Right kidney (tissue), 1 donor: ENCODE results near the gene TASP1.

Experiments used
- DNase-seq: peaks from one replicate; pipeline ENCODE4 v3.0.0-alpha.2; 2016

Gene TASP1

DNA sequence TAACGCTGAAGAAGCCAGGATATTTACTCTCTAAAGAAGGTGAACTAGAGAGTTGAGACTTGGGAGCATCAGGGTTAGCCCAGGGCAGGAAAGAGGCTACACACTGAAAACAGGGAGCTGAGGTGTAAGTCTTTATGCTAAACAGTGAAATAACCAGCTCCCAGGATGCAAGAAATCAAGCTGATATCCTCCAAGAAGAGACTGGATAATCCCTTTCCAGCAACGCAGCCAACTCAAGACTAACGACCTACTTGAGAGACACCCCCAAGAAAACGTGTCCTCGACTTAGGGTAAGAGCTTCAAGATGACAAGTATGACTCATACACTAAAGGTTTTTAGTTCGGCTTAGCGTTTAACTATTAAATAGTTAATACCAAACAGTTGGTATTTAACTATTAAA is 202.2 kb downstream of the TASP1 start:
- DNase-seq = no peak

DNA sequence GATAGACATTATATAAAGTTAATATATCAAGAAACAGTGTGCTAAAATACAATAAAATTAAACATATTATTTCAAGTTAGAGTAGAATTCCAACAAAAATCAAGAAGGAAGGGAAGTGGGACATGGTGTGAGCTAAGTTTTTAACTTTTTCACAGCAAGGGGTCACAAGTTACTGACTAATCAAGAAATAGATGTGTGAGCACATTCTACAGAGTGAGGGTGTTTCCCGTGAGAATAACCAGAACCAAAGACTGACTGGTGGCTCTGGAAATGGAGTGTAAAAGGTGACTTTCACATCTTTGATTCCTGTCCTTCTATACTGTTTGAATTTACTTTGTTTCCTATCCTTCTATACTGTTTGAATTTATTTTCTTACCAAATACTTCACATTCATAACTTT is 206.6 kb downstream of the TASP1 start:
- no peak for DNase-seq

DNA sequence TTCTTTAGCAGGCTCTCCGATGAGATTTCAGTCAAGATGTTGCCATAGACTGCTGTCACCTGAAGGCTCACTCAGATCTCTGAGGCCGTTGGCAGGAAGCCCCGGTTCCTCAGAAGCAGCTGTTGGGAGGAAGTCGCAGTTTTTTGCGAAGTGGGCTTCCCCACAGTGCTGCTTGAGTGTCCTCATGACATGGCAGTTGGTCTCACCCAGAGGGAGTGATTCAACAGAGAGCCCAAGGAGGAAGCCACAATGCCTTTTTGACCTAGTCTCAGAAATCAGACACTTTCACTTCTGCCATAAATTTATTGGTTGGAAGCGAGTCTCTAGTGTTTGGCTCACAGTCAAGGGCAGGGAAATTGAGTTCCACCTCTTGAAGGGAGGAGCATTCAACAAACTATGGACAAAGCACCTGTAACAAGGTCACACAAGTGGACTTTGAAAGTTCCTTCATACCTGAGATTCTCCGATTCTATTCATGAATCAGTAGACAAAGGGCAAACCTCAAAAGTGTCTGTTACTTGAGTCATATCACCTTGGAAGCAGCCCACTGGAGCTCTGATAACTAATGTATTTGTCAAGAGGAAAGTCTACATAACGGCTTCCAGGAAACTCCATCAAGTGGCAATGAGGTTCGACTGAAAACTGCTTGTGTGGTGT is 208.3 kb downstream of the TASP1 start:
- no peak for DNase-seq

DNA sequence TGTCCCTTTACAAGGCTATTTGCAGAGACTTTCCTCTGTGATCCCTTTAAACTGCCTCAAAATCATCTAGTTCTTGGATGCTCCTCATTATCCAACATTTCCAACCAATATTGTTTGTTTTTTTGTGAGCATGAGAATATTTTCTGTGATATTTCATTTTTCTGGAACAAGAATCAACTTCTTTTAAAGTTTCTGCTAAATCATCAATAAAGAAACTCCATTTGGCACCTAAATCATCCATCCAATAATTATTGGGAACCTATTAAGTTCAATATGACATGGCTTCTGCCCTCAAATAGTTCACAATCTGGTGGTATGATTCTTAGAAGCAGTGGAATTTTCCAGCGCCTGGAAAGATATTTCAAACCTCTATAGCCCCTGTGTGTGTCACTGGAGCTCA is 210.0 kb downstream of the TASP1 start:
- no peak for DNase-seq

DNA sequence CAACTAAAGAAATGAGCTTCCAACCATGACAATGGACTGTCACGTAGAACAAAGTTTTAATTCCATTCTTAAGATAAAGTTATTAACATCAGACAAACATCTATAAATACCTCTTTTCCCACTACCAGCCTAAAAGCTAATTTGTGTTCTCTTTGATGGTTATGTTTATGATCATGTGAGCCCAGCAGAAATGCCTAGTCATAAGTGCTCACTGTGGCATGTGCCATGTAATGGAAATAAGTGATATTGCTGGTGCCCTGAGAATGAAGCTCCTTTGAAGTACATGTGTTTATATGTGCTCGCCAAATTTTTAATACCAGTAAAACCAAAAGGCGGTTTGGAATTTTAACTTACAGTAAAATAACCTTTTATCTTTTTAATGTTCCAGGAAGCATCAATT is 211.9 kb downstream of the TASP1 start:
- no peak for DNase-seq

DNA sequence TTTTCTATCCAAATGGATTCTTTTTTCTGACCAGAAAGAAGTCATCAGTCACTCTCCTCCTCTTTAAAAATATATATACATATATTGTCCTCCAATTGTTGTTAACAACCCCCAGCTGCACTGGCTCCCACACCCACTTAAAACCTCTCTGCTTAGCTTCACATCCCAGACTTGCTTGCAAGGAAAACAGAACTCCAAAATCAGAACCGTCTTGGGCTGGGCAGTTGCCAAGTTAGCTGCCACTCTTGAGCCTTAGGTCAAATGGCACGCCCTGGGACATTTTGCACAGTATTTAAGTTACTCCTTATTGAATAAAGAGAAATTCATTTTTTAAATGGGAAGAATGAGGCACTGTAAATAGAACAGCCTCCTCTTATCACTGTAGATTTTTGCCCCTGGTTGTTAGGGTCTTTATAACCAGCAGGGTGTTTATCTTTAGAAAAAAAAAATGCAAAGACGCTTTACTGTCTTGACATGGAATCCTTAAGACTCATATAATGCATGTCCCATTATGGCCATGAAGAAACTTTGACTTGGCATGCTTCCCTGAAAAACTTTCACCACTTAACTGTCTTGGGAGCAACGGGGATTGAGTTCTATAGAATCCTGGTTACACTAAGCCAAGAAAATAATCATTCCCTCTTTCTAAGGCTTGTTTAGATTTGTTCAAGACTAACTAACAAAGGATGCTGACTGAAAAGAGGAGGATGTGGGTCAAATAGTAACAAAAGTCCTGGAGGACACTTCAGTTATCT is 213.2 kb downstream of the TASP1 start:
- DNase-seq = no peak

DNA sequence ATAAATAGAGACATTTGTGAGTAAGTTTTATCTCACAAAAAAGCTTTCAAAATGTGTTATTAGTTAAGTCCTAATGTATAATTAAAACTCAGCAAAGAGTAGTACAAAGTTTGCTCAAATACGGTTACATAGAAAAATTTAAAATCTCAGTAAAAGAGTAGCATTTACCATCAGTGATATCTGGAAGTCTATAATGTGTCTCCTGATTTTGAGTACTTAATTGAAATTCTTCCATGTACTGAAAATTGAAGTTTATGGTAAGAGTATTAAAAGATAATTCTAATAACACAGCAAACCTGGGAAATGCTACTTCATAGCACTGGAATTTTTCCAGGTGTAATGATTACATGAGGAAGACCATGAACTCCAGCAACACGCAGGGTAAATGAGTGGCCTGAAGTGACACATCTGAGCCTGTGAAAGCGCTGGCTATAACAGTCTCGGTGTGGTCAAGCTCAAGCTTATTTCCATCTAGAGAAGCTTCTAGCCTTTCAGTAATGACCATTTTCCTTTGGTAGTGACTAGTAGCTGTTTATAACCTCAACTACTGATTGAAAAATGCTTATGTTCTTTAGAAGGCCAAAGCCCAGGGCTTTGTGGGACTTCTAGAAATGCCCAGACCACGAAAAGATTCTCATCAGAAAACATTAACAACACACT is 214.4 kb downstream of the TASP1 start:
- DNase-seq = no peak

DNA sequence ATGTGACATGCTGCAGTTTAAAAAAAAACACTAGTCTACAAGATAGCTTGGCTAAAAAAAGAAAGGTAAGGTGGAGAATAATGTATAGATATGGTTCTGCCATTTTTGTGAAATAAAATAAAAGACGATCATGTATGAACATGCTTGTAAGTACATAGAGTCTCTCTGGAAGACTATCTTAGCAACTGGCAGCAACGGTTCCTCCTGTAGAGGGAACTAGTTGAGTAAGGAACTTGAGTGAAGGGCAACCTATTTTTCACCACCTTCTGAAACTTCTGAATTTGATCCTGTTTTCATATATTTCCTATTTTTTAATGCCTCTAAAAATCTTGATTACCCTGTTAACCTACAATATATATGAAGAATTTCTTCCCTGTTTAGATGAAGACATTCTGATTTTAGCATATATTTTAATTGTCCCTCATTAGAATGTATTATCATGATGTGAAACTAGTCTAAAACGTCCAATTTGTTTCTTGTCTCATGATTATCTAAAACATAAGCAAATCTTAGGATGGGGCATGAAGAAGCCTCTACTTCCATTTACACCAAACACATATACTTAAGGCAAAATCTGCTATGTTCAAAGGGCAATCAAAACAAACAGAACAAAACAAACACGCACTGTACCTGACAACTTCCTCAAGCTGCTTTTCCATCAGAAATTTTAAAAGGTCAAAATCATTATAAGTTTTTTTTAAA is 215.1 kb downstream of the TASP1 start:
- DNase-seq = no peak

DNA sequence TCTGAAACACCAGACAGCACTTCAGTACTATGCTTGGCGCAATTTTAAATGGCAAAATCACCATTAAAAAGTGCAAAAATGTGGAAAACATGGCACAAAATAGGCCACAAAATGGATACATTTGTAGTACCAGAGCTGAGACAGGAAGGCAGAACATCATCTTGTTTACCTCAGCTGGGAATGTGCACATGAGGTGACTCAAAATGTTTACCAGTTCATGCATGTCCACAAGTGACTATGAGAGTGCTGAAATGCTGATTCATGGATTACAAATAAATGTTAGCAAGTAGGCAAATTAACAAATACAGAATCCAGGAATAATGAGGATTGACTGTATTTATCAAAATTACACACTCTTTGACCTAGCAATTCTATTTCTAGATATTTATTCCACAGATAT is 216.1 kb downstream of the TASP1 start:
- no peak for DNase-seq

DNA sequence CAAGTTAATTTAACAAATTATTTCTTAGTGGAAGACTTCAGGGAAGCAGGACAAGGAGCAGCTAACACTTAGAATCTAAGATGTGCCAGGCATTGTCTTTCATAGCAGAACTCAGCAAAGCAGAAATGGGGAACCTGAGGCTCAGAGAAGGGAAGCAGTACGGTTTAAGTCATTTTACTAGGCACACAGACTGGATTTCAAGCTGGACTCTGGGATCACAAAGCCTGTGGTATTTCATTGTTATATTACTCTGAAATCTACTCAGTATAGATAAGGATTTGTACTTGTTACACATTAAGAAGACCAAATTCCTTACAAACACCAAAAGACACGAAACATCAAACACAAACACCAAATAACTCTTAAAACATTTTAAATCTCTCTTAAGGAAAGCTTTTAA is 218.1 kb downstream of the TASP1 start:
- no peak for DNase-seq

DNA sequence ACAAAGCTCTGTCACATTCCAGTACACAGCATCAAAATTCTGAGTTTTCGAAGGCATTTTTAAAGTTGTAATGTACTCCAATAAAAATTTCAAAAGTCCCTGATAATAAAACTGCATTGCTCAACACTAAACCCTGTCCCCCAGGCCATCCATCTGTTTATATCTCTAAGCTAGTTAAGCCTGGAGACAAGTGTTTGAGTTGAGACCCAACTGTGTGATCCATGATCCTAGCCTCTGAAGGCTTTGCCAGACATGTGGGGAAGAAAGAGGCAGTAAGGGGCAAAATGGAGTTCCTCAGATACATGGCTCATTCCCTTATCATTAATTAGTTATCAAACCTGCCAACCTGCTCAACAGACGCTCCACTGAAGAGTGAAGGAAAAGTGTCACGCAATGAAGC is 219.3 kb downstream of the TASP1 start:
- DNase-seq = no peak

DNA sequence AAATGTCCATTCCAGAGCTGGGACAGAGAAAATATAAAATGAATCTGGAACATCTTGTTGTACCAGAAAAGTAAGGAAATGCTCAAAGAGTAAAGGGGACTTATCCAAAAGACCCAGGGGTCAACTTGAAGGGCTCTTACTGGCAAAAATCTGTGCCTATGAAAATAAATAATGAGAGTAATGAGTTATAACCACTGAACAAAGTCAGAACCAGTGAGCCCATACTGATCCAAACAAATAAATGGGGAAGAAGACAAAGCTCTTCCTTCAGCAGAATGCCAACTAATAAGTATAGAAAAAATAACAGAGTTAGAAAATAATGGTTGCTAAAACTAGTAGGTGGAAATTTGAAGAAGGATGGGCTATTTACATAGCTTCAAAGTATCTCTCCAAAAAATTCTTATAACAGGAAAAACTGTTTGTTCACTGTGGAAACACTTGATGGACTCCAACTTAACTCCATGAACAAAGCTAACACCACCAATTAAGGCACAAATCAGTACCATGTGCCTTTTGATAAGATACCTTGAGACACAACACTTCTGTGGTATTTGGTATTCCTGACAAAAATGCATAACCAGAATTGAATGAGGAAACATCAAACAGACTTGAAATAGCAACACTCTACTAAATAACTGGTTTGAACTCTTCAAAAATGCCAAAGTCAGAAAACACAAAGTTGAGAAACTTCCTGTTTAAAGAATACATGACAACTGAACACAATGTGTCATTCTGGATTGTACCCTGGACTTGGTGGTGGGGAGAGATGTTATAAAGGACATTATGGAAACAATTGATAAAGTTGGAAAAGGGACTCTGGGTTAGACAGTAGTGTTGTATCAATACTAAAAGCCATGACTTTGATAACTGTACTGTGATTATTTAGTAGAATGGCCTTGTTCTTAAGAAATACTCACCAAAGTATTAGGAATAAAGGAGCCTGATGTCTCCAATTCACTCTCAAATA is 220.2 kb downstream of the TASP1 start:
- no peak for DNase-seq

DNA sequence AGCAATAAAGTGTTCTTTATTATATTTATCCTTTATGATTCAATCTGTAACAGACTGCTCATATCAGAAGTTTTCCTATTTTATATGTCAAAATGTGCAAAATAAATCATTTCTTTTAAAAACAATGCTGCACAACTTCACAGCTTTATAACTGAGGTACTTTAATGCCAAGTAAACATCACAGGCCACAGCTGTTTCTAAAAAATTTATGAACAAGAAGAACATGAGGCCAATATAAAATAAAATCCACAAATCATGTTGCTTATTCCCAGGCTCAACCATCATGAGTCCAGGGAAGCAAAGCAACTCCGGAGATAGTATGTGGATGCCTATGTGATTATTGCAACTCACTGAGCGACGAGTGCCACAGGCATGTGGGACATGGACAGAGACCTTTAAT is 222.2 kb downstream of the TASP1 start:
- no peak for DNase-seq

DNA sequence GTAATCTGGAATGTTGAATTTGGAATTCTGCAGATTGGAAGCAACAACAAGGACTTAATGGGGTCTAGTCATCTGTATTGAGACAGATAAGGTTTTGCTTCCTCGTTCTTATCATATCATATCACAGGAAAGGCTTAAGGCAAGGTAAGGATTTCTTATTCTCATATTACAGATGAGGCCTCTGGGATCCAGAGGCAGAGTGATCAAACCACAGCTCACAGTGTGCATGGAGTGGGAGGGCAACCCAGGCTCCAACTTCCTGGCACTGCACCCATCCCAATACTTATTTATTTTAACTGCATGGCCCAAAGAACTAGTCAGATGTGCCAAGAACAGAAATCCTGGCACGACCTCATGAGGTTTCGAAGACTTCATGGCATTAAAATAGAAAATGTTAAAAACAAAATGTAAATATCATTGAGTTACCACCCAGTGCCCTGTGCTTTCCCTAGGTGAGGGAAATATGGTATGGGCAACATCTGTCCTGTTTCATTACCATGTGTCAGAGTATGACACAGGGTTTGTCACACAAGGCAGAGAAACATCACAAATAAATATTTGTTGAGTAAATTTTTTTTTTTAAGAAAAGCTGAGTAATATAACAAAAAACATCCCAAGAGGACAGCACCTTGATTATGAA is 225.8 kb downstream of the TASP1 start:
- DNase-seq = no peak

DNA sequence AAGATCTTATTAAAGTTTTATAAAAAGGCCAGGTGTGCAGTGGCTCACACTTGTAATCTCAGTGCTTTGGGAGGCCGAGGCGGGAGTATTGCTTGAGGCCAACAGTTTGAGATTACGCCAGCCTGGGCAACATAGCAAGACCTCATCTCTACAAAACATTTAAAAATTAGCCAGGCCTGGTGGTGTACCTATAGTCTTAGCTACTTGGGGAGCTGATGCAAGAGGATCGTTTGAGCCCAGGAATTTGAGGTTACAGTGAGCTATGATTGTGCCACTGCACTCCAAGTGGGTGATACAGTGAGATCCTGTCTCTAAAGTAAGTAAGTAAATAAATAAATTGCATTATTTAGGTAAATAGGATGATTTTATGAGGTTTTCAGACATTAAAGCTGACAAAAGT is 234.4 kb downstream of the TASP1 start:
- no peak for DNase-seq

DNA sequence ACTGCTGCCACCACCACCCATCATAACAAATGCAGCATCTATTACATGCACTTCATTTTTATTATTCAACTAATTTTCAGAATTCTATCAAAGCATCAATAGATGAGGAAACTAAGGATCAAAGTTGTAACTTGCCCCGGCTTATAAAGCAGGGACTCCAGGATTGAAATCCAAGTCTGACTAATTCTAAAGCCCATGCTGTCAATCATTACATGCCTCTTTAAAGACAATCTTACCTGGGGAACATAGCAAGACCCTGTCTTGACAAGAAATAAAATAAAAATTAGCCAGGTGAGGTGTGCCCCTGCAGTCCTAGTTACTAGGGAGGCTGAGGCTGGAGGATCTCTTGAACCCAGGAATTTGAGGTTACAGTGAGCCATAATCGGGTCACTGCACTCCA is 235.3 kb downstream of the TASP1 start:
- DNase-seq = no peak

DNA sequence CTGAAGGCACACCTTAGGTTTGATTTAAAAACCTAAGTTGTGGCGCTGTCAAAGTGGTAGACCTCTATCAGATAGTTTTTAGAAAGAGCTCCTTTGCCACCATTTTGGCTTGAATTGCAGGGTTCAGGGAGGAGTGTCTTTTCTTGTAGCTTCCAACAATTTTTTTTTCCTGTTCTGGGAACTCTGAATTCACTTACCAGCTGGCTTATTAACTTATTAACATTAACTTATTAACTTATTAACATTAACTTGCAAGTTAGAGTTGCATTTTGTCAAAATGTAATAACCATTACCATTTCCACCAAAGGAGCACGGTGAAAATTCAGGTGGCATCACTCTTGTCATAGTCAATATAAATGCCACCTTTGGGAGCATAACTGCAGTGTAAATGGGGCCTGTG is 235.7 kb downstream of the TASP1 start:
- no peak for DNase-seq

DNA sequence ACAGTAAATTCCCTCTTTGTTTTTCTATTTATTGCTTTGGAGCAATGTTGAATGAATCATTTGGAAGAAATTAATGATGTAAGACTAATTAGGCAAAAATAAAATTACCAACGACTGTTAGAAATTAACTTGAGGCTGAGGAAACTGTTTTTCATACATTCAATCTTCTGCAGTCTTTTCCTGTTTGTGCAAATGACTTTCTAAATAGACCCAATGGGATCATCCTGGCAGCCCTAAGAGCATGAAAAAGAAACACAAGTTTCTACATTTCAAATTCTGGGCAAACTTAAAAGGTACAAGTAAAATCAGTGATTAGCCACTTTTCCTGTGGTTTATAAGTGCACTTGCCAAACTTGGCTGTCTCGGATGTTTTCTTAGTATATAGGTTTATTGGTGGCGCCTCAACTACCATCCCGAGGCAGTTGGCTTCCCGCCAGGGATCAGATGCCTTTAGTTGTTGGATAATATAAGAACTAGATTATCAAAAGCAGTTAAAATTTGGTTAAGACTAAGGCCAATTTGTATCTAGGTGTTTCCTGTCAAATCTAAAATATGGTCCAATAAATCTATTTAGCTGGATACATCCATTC is 236.5 kb downstream of the TASP1 start:
- DNase-seq = no peak

DNA sequence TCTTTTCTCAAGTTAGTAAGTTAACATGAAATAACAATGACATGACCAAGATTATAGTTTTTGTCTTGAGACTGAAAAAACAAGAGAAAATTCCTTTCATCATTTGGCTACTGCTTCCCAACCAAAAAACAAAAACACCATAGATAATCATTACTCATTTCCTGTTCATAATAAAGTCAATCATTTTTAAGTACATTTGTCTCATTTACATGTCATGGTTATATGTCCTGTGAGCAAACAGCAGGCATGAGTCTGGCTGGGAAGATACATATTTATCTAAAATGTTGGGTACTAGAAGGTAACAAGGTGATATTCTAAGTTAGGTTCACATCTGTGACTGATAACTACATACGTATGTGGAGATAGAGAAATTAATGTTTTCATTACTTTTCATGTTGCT is 237.1 kb downstream of the TASP1 start:
- no peak for DNase-seq

DNA sequence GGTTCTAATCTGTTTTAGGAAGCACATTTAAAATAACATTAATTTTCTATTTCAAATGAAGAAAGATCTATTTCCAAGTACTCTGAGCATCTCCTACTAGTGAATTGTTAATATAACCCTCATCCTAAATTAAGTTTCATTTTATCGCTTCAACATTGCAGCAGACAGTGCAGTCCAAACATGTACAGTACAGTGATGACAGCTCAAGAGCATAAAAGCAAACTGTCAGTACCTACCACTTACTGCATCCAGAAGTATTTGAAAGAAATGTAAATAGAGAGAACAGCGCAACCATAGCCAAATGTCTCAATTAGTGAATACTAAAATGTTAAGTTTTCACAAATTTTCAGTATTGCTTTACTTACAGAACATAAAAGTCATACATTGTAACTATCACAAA is 238.3 kb downstream of the TASP1 start:
- no peak for DNase-seq

DNA sequence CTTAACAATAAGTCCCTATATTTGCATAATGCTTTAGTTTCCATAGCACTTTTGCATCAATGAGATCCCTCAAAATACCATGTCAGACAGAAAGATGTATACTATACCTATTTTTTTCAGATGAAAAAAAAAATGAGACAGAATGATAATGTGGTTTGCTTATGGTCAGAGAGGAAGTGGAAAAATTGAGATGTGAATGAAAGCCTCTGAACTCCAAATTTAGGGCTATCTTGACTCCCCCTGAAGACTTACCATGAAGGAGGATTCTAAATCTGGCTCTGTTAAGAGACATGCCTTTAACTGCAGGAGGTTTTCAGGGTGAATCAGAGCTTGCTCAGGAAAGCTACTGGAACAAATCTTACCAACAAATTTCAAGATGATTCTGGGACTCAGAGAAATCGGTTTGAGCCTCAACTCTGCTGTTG is 241.4 kb downstream of the TASP1 start:
- DNase-seq = no peak
